ENCODE measurements around the gene SHBG. TPM values are rescaled to one million over a fixed set of nuclear protein-coding genes. Genes with fewer than 3 reads are reported as not detected.
"Not testable (repeated sequence)": the region's sequence is repeated elsewhere in the genome, so short reads cannot be mapped to it uniquely, and the experiment has no call there.

SHBG gene
- total RNA-seq, 4 donors from 2014 or later = 0.63 to 1.2 TPM; not detected in 2

GRCh38 chr17:7614425-7615264, 15.3 kb upstream of the SHBG start, which contains the start of gene FXR2:
Gene FXR2, minus strand, starts transcription at chr17:7614897. Its CDS starts 365 bp downstream, at chr17:7614532.
- H3K9me3 ChIP-seq = no peaks in the 10 kb centered on the region
- peak within 1 kb of the TSS; percentile 91 to 95 (median 92) for H3K27ac ChIP-seq
- no peaks in the 10 kb centered on the region for H3K27me3 ChIP-seq
- TF ChIP-seq POLR2A (IDR thresholded peaks at IDR 0.05) (peak; percentile 77 to 90), CTCF (IDR thresholded peaks at IDR 0.05) (peak; percentile 72 to 86 (median 82)), EP300 (IDR thresholded peaks at IDR 0.05) (peak in 1 of 2 donors; percentile 71)
- WGBS, 2 donors = 1% methylated on average over 47 to 63 of the region's 93 CpGs
- peaks cover 0 to 39% (median 22%) of the 10 kb centered on the region in 4 donors for H3K4me1 ChIP-seq
- no peaks in the 10 kb centered on the region for H3K36me3 ChIP-seq
- H3K4me3 ChIP-seq = peak within 1 kb of the TSS; percentile 76 to 91 (median 84)
- peak; percentile 99 for DNase-seq (ENCODE audit: low spot score in 2 of 2)

GRCh38 chr17:7615265-7615747, 14.6 kb upstream of the SHBG start:
- no peaks in the 10 kb centered on the region for H3K9me3 ChIP-seq
- WGBS, 2 donors = 5 to 8% methylated on average over 28 of the region's 28 CpGs
- no peak for TF ChIP-seq CTCF (IDR thresholded peaks at IDR 0.05)
- TF ChIP-seq EP300 (IDR thresholded peaks at IDR 0.05) = peak in 1 of 2 donors; percentile 82
- TF ChIP-seq POLR2A (IDR thresholded peaks at IDR 0.05) = no peak

GRCh38 chr17:7618608-7619007, 11.3 kb upstream of the SHBG start:
- Histone ChIP-seq H3K9me3 (no peaks in the 10 kb centered on the region), H3K27ac (no peak overlapping the region), H3K36me3 (no peaks in the 10 kb centered on the region), H3K27me3 (no peaks in the 10 kb centered on the region), H3K4me3 (no peak overlapping the region), H3K4me1 (peaks cover 0 to 7% (median 4%) of the 10 kb centered on the region in 4 donors)
- TF ChIP-seq CTCF (IDR thresholded peaks at IDR 0.05) = no peak
- no peak for TF ChIP-seq EP300 (IDR thresholded peaks at IDR 0.05)
- no peak for TF ChIP-seq POLR2A (IDR thresholded peaks at IDR 0.05)
- DNase-seq (ENCODE audit: low spot score in 2 of 2) = no peak
- WGBS, 2 donors = 81 to 85% methylated on average over 5 of the region's 5 CpGs

More at GRCh38 chr17:7615265-7615747, 14.6 kb upstream of the SHBG start:
- Histone ChIP-seq H3K36me3 (no peaks in the 10 kb centered on the region), H3K4me1 (peaks cover 0 to 36% (median 22%) of the 10 kb centered on the region in 4 donors), H3K27ac (peak overlapping the region; percentile 86 to 95 (median 92)), H3K4me3 (peak overlapping the region; percentile 34 to 91 (median 49)), H3K27me3 (no peaks in the 10 kb centered on the region)
- no peak for DNase-seq (ENCODE audit: low spot score in 2 of 2)

- DNase-seq (ENCODE audit: low spot score in 2 of 2) = no peak
- 91% methylated on average over 8 of the region's 8 CpGs for WGBS, 2 donors
- no peak overlapping the region for H3K27ac ChIP-seq
- TF ChIP-seq CTCF (IDR thresholded peaks at IDR 0.05) (no peak), POLR2A (IDR thresholded peaks at IDR 0.05) (no peak), EP300 (IDR thresholded peaks at IDR 0.05) (no peak)
- no peaks in the 10 kb centered on the region for H3K27me3 ChIP-seq
- H3K4me1 ChIP-seq = no peaks in the 10 kb centered on the region
- no peaks in the 10 kb centered on the region for H3K9me3 ChIP-seq
- H3K36me3 ChIP-seq = peaks cover 0 to 7% (median 0%) of the 10 kb centered on the region in 3 donors
- no peak overlapping the region for H3K4me3 ChIP-seq
These were observed 9.1 kb upstream of the SHBG start for GRCh38 chr17:7620835-7621234.

- 85 to 87% methylated on average over 5 of the region's 5 CpGs for WGBS, 2 donors
- TF ChIP-seq POLR2A (IDR thresholded peaks at IDR 0.05) (no peak), CTCF (IDR thresholded peaks at IDR 0.05) (no peak), EP300 (IDR thresholded peaks at IDR 0.05) (no peak)
- H3K4me1 ChIP-seq = peaks cover 0 to 16% (median 6%) of the 10 kb centered on the region in 4 donors
- H3K27me3 ChIP-seq = no peaks in the 10 kb centered on the region
- H3K4me3 ChIP-seq = no peak overlapping the region
- H3K9me3 ChIP-seq = no peaks in the 10 kb centered on the region
- no peak overlapping the region for H3K27ac ChIP-seq
- DNase-seq (ENCODE audit: low spot score in 2 of 2) = no peak
- peaks cover 0 to 14% (median 0%) of the 10 kb centered on the region in 3 donors for H3K36me3 ChIP-seq
These were observed 6.3 kb upstream of the SHBG start for GRCh38 chr17:7623661-7624060.

- 94 to 96% methylated on average over 16 of the region's 16 CpGs for WGBS, 2 donors
- Histone ChIP-seq H3K36me3 (peaks cover 0 to 14% (median 0%) of the 10 kb centered on the region in 3 donors), H3K4me1 (peaks cover 0 to 16% (median 6%) of the 10 kb centered on the region in 4 donors)
- H3K27me3 ChIP-seq; H3K4me3 ChIP-seq; H3K27ac ChIP-seq; DNase-seq (ENCODE audit: low spot score in 2 of 2); H3K9me3 ChIP-seq: not testable (repeated sequence)
These were observed 4.2 kb upstream of the SHBG start for GRCh38 chr17:7625749-7626148.

All from tibial nerve (tissue), 4 donors.